8988T (cell line): ENCODE results near the gene LRRC3.
"Not testable (repeated sequence)": the region's sequence is repeated elsewhere in the genome, so short reads cannot be mapped to it uniquely, and the experiment has no call there.

Experiments
- DNase-seq: peaks from one replicate; pipeline ENCODE4 v3.0.0; 2011

Gene LRRC3

GRCh38 chr21:44459712-44460440, 4.6 kb downstream of the LRRC3 start:
- no peak for DNase-seq

GRCh38 chr21:44460441-44460755, 5.1 kb downstream of the LRRC3 start:
- no peak for DNase-seq

GRCh38 chr21:44461005-44461404, 5.7 kb downstream of the LRRC3 start:
- no peak for DNase-seq

GRCh38 chr21:44461464-44462001, 6.2 kb downstream of the LRRC3 start:
- no peak for DNase-seq

- DNase-seq: no peak
Observed at GRCh38 chr21:44462086-44462833, 7.0 kb downstream of the LRRC3 start.

- no peak for DNase-seq
Observed at GRCh38 chr21:44462834-44463200, 7.5 kb downstream of the LRRC3 start.

GRCh38 chr21:44463724-44464123, 8.4 kb downstream of the LRRC3 start:
- DNase-seq: no peak

- DNase-seq: no peak
Observed at GRCh38 chr21:44464351-44464750, 9.0 kb downstream of the LRRC3 start.

- no peak for DNase-seq
Observed at GRCh38 chr21:44466351-44466954, 11.1 kb downstream of the LRRC3 start.

GRCh38 chr21:44466996-44467858, 11.9 kb downstream of the LRRC3 start:
- DNase-seq: no peak

GRCh38 chr21:44467859-44468195, 12.5 kb downstream of the LRRC3 start:
- no peak for DNase-seq

GRCh38 chr21:44471341-44471740, 16.0 kb downstream of the LRRC3 start:
- no peak for DNase-seq

- DNase-seq: no peak
Observed at GRCh38 chr21:44471996-44472395, 16.7 kb downstream of the LRRC3 start.

GRCh38 chr21:44473915-44474555, 18.7 kb downstream of the LRRC3 start:
- no peak for DNase-seq

- DNase-seq: no peak
Observed at GRCh38 chr21:44475266-44475845, 20.0 kb downstream of the LRRC3 start.

GRCh38 chr21:44477131-44477530, 21.8 kb downstream of the LRRC3 start:
- no peak for DNase-seq

- DNase-seq: no peak
Observed at GRCh38 chr21:44477712-44478111, 22.4 kb downstream of the LRRC3 start.

GRCh38 chr21:44478124-44478800, 23.0 kb downstream of the LRRC3 start:
- DNase-seq: no peak

- DNase-seq: no peak
Observed at GRCh38 chr21:44478801-44479167, 23.5 kb downstream of the LRRC3 start.

- DNase-seq: not testable (repeated sequence)
Observed at GRCh38 chr21:44479556-44480199, 24.4 kb downstream of the LRRC3 start.
